ENCODE data around the gene SLC39A1. TPM values are rescaled to one million over a fixed set of nuclear protein-coding genes. Genes with fewer than 3 reads are reported as not detected.

The SLC39A1 gene
- total RNA-seq, 1 experiment from 2014 or later, result 123 TPM

- peak; percentile 83 for DNase-seq (ENCODE audit: extremely low read depth, low read depth)
These were observed 14.2 kb upstream of the SLC39A1 start, which contains the start of gene JTB for GRCh38 chr1:153977250-153978240. Gene JTB, minus strand, starts transcription at chr1:153977674. Its CDS starts 422 bp downstream, at chr1:153977252.

- no peak for DNase-seq (ENCODE audit: extremely low read depth, low read depth)
These were observed 13.5 kb upstream of the SLC39A1 start for GRCh38 chr1:153976819-153977249.

- DNase-seq (ENCODE audit: extremely low read depth, low read depth), result no peak
These were observed 10.2 kb upstream of the SLC39A1 start for GRCh38 chr1:153973525-153973924.

GRCh38 chr1:153973071-153973470, 9.7 kb upstream of the SLC39A1 start:
- no peak for DNase-seq (ENCODE audit: extremely low read depth, low read depth)

- DNase-seq (ENCODE audit: extremely low read depth, low read depth), result no peak
These were observed 7.0 kb upstream of the SLC39A1 start for GRCh38 chr1:153970346-153970745.

GRCh38 chr1:153968972-153969371, 5.6 kb upstream of the SLC39A1 start:
- DNase-seq (ENCODE audit: extremely low read depth, low read depth), result no peak

- no peak for DNase-seq (ENCODE audit: extremely low read depth, low read depth)
These were observed 5.1 kb upstream of the SLC39A1 start for GRCh38 chr1:153968408-153968807.

GRCh38 chr1:153968000-153968363, 4.6 kb upstream of the SLC39A1 start:
- no peak for DNase-seq (ENCODE audit: extremely low read depth, low read depth)

GRCh38 chr1:153967107-153967999, 4.0 kb upstream of the SLC39A1 start, which contains the start of gene CREB3L4:
Gene CREB3L4, plus strand, starts transcription at chr1:153967902. Its CDS starts 624 bp downstream, at chr1:153968526.
- DNase-seq (ENCODE audit: extremely low read depth, low read depth), result peak; percentile 98

GRCh38 chr1:153963850-153964331, 554 bp upstream of the SLC39A1 start:
- DNase-seq (ENCODE audit: extremely low read depth, low read depth), result no peak

GRCh38 chr1:153962088-153963029, 978 bp downstream of the SLC39A1 start:
- no peak for DNase-seq (ENCODE audit: extremely low read depth, low read depth)

- DNase-seq (ENCODE audit: extremely low read depth, low read depth), result no peak
These were observed 1.9 kb downstream of the SLC39A1 start for GRCh38 chr1:153961421-153961820.

- no peak for DNase-seq (ENCODE audit: extremely low read depth, low read depth)
These were observed 3.1 kb downstream of the SLC39A1 start for GRCh38 chr1:153960206-153960605.

GRCh38 chr1:153959454-153959853, 3.9 kb downstream of the SLC39A1 start:
- no peak for DNase-seq (ENCODE audit: extremely low read depth, low read depth)

- DNase-seq (ENCODE audit: extremely low read depth, low read depth), result no peak
These were observed 4.4 kb downstream of the SLC39A1 start for GRCh38 chr1:153958961-153959260.

GRCh38 chr1:153958111-153958960, 5.0 kb downstream of the SLC39A1 start, which contains the start of gene CRTC2:
Gene CRTC2, minus strand, starts transcription at chr1:153958612. Its CDS starts 115 bp downstream, at chr1:153958497.
- peak; percentile 99 for DNase-seq (ENCODE audit: extremely low read depth, low read depth)

- no peak for DNase-seq (ENCODE audit: extremely low read depth, low read depth)
These were observed 5.6 kb downstream of the SLC39A1 start for GRCh38 chr1:153957744-153958110.

- no peak for DNase-seq (ENCODE audit: extremely low read depth, low read depth)
These were observed 6.2 kb downstream of the SLC39A1 start for GRCh38 chr1:153956997-153957715.
